Stimulated activated CD8-positive, alpha-beta memory T cell treated with anti-CD3 and anti-CD28 coated beads, Interleukin-12 subunit alpha, Interleukin-12 subunit beta, amount 100 ng/mL, for 24 hours (primary cell): ENCODE measurements around the gene SSTR5.
"Not testable (repeated sequence)": the region's sequence is repeated elsewhere in the genome, so short reads cannot be mapped to it uniquely, and the experiment has no call there.

Source experiments
- DNase-seq: peaks from one replicate; pipeline ENCODE4 v3.0.0-alpha.2; 2020; ENCODE audit errors: extremely low read depth

The SSTR5 gene

DNA sequence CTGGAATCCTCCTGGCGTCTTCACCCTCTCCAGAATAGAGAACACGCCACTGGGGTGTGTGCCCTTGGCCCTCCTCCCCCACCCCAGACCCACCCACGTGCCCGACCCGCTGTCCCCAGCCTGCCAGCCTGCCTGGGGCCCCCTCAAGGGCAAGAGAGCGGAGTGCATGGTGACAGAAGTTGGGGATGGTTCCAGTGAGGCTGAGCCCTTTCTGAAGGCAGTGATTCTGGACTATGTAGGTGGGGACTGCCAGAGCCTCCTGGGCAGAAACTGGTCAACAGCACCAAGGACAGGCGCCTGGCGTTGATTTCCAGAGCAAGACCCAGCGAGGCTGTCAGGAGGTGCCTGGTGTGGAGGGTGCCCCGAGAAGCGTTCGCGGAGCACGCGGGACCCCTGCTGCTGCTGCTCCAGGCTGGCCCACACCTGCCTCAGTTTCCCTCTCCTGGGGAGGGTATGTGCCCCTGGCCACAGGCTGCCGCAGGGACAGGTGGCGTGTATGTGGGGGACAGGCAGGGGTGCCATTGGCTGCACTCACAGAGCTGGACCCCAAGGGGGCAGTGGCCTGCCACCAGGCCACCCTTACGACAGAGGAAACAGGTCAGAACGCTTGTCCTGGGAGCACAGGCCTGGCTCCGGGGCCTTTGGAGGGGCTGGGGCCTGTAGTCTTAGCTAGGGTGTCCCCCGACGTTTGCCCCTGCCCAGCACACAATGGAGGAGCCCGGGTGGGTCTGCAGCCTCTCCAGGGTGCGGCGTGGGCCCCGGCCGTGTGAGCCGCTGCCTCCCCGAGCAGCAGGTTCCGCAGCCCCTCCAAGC is 1.2 kb downstream of the SSTR5 start:
- DNase-seq, result no peak

DNA sequence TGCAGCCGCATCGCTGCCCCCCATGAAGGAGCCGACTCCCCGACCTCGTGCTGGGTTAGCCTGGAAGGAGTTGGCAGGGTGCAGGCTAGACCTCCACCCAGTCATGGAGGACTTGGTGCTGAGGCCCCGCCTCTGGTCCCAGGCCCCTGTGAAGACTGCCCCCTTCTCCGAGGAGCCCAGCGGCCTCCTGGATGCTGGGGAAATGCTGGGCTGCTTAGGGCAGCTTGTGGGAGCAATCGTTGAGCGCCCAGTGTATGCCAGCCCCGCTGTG is 1.8 kb downstream of the SSTR5 start:
- no peak for DNase-seq

DNA sequence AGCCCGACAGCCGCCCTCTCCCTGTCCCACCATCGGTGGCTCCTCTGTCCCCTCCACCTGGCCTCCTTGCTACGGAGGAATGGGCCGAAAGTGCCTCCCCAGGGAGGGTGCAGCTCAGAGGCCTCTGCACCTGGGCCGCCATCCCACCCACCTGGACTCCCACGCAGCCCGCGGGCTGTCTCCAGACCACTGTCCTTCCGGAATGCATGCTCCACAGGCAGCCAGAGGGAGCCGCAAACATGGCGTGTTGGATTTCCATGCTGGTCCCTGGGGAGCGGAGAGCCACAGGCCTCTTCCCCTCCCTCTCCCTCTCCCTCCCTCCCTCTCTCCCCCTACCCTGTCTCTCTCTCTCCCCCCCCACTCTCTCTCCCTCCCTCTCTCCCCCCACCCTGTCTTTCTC is 3.0 kb downstream of the SSTR5 start:
- DNase-seq, result no peak

DNA sequence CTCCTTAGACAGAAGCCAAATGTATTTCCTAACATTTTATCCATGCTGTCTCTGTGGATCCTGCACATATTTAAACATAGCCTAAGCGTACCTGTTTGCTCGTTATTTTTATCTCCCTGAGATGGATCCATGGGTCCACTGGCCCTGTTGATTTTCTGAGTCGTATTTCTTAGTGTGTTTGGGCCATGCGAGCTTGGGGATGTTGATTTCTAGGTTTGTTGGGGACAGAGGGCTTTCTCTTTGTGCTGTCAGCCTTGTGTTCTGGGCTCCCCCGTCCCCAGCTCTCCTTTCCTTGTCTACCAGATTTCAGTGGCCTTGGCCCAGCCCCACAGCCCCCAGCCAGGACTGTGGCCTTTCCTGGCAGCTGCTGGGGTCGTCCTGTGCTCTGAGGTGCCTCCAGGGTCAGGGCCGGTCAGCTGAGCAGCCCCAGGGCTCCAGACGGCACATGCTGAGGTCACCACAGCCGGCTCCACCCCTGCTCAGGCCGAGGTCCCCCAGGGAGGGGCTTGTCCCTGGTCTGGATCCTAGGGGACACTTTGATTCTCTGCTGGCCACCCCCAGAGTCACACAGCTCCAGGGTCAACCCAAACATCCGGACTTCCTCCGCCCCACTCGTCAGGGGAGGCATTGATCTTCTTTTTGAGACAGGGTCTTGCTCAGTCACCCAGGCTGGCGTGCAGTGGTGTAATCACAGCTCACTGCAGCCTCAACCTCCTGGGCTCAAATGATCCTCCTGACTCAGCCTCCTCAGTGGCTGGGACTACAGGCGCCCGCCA is 4.4 kb downstream of the SSTR5 start:
- no peak for DNase-seq

DNA sequence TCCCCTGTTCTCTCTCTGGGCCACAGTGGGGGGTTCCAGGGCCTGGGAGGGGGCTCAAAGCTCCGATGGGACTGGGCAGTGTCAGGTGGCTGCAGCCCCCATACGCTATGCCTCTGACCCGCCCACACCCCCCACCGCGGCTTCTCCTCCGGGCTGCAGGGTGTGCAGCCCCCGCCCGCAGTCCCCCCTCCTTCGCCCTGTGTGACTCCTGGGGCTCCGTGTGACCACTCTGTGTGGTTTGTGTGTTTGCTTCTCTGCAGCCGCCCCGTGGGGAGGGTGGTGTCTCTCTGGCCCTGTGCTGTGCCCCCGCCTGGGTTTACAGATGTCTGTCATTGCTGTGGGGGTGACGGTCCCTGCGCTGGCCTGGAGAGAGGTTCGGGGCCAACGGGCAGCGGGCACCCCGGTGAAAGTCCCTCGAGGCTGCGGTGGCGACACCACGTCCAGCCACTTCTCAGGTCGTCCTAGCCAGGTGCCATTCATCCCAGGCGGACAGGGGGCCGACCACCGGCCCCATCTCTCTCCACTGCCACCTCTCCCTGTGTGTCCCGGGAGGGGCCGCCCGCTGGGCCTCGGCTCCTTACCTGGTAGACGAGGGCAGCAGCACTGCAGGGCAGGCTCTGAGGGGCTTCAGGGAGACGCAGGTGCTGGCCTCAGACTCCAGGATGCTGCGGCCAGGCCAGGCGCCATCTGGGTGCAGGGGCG is 5.5 kb downstream of the SSTR5 start:
- no peak for DNase-seq

DNA sequence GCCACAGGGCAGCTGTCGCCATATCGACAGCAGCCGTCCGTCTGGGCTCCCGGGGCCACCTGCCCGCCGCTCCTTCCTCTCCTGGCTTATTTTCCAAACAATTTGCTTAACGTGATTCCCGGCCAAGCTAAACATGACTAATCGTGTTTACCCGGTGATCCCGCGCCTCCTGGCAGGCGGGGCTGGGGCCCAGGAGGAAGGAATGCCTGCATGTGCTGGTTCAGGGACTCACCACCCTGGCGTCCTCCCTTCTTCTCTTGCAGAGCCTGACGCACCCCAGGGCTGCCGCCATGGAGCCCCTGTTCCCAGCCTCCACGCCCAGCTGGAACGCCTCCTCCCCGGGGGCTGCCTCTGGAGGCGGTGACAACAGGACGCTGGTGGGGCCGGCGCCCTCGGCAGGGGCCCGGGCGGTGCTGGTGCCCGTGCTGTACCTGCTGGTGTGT is 6.1 kb downstream of the SSTR5 start:
- no peak for DNase-seq

DNA sequence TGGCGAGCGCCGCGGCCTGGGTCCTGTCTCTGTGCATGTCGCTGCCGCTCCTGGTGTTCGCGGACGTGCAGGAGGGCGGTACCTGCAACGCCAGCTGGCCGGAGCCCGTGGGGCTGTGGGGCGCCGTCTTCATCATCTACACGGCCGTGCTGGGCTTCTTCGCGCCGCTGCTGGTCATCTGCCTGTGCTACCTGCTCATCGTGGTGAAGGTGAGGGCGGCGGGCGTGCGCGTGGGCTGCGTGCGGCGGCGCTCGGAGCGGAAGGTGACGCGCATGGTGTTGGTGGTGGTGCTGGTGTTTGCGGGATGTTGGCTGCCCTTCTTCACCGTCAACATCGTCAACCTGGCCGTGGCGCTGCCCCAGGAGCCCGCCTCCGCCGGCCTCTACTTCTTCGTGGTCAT is 6.8 kb downstream of the SSTR5 start:
- no peak for DNase-seq

DNA sequence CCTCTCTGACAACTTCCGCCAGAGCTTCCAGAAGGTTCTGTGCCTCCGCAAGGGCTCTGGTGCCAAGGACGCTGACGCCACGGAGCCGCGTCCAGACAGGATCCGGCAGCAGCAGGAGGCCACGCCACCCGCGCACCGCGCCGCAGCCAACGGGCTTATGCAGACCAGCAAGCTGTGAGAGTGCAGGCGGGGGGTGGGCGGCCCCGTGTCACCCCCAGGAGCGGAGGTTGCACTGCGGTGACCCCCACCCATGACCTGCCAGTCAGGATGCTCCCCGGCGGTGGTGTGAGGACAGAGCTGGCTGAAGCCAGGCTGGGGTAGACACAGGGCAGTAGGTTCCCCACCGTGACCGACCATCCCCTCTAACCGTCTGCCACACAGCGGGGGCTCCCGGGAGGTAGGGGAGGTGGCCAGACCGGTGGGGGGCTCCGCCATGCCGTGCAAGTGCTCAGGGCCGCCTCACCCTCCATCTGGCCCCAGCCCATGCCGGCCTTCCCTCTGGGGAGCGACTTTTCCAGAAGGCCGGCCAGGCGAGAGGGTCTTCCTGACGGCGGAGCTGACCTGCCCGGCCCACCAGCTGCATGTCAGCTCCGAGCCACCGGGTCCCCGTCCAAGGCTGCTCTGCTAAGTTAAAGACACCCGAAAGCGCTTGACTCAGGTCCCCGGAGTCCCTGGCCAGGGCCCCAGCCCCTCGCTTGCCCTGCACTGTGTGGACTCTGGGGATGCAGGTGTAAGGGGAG is 7.4 kb downstream of the SSTR5 start:
- no peak for DNase-seq

DNA sequence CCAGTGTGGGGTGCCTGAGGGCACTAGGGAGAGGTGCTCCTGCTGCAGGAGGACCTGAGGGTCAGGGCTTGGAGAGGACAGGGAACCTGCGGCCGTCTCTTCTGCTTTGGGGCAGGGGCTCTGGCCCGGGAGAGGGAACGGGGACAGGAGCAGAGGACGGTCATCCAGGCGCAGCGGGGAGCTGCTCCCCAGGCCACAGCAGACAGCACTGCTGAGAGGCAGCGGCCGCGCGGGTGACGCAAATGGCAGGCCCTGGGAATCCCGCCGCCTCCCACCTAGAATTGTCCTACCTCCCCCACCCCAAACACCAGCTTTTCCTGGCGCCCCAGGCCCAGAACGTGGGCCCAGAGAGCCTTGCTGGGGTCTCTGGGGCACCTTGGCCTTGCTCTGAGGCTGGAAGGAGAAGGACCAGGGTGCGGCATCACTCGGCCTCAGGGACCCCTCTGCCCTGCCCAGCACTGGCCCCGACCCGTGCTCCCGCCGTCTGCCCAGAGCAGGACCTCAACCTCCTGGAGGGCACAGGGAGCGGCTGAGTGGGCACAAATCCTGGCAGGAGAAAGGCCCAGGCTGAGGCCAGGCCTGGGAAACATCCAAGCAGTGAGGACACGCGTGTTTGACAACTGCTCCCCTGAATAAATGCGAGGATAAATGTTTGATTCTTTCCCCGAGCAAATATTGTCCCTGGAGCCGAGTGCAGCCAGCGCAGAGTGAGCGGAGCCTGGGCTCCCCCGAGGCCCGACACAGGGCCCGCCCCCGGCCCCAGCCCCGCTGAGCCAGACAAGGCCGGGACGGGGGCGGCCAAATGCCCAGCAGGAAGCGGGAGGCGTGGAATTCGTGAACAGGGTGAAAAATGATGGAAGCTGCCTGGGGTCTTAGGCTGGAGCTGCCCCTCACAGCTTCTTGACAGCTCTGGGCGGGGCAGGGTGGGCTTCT is 8.5 kb downstream of the SSTR5 start:
- no peak for DNase-seq

DNA sequence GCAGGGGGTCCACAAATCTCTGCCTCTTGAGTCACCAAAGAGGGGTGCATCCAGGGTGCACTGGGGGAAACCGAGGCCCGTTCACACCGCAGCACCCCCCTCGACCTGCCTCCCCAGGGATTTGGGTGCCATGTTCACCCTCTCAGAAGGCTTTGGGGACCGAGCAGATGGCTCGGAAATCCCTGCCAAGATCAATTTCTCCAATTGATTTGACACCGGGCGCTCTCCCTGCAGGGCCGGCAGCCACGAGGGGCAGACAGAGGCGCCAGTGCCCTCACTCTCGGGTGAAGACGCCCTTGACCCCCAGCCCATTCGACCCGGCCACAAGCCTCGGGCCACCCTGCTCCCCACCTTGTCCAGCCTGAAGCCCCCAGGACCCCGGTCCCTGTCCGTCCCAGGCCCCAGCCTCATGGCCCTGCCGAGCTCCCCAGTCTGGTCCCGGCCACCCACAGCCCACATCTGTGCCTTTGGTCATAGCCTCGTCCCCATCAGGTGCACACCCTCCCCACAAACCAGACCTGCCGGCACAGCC is 9.3 kb downstream of the SSTR5 start:
- no peak for DNase-seq

DNA sequence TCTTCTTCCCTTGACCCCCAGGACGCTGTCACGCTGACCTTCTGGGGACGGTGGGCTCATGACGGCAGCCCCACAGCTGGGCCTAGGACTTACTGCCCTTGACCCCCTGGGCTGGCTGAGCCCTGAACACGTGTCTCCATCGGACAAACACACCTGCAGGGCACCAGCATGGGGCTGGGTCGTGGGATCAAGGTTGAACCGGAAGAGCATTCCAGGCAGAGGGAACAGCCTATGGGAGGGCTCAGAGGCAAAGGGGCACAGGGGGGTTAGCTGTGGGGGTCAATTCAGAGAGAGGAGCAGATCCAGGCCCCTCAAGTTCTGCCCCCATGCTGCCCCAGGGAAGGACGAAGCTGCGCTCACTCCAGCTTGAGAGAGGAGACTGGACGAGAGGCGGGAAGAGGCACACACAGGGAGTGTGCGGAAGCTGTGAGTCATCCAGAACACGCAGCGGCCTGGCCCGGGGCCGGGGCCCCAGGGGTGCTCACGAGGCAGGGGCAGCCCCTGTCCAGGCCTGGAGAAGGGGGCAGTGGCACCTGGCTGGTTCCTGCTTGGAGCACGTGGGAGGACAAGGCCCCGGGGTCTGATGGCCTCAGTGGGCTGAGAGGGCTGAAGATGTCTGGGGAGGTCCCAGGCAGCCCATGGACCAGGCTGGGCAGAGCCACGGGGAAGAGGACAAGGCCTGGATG is 9.9 kb downstream of the SSTR5 start:
- no peak for DNase-seq

DNA sequence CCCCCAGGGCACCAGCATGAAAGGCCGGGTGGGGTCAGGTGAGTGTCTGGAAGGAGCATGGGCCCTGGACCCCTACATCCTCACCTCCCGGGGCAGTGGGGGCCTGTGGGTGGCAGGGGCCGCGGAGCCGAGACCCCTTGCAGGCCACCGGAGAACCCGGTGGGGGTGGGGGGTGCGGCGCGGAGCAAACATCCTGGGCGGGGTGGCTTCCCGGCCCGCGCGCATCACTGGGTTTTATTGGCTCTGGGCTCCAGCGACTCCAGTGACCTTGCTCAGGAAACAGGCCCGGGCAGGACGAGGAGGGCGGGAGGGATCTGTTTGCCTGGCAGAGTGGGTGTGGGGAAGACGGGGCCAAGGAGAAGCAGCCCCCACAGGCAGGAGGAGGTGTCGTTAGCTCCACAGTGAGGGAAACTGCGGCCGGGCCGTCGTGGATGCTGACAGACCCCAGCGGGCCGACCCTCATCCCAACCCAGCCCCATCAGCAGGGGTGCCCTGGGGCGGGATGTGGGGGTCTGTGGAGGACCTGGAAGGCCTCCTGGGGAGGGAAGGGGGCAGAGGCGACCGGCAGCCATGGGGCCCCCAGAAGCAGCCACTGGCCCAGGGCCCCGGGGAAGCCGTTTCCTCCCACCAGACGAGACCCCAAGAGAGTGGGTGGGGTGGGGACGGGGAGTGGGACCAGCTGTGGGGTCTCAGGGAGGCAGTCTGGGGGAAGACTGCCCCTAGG is 10.6 kb downstream of the SSTR5 start:
- no peak for DNase-seq

DNA sequence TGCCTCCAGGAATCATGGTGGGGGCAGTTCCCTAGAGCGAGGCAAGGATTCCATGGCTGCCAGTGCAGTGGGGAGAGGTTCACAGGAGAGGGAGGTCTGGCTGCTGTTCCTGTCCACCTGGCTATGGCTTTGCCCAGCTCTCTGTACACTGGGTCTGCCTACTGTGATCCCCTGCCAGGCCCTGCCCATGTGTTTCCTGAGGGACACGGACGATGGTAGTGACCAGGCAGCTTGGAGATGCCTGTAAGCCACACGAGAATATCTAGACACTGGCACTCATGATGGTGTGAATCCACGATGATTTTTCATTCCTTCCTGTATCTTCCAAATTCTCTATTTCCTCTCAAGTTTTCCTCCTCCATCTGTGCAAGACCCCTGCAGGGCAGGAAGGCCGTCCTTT is 12.4 kb downstream of the SSTR5 start:
- no peak for DNase-seq

DNA sequence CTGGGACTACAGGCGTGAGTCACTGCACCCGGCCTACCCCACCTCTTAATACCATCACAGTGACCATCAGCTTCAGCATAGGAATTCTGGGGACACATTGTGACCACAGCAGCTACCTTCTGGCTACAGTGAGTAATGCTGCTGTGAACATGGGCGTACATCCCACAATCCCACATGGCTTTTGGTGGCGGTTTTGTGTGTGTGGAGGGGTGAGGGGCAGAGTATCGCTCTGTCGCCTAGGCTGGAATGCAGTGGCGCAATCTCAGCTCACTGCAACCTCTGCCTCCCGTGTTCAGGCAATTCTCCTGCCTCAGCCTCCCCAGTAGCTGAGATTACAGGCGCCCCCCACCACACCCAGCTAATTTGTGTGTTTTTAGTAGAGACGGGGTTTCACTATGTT is 13.9 kb downstream of the SSTR5 start:
- DNase-seq, result not testable (repeated sequence)

DNA sequence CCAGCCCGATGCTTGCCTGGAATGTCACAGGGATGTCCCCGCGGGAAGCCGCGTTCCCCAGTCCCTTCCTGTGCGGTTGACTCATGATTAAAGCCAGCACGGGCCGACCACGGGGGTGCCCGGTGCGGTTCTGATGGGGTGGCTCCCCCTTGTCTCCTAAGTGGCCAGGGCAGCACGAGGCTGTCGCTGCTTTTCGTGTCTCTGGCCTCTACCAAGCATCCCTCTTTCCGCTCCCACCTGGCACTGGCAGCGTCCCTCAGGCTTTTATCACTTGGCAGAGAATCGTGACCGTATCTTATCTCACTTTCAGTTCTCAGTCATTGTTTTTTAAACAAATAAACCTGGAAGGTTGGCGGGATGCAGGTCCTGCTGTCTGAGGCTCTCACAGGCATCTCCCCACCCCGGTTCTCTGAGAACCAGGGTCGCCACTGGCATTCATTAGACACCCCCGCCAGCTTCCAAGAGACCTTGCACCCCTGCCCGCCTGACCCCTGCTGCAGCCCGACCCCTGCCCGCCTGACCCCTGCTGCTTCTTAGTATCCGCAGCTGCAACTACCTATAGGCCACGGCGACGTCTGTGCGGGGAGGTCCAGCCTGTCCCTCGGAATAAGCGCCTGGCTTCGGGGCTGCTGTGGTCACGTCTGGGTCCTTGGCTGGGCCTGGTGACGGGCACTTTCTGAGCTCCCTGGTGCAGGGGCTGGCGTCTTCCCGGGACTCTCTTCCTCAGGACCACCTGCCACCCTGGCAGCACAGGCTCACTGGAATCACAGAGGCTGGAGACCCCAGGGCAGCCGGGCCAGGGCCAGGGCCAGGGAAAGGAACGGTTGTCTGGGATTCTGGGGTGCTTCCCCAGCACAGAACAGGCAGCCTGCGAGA is 16.0 kb downstream of the SSTR5 start:
- no peak for DNase-seq

DNA sequence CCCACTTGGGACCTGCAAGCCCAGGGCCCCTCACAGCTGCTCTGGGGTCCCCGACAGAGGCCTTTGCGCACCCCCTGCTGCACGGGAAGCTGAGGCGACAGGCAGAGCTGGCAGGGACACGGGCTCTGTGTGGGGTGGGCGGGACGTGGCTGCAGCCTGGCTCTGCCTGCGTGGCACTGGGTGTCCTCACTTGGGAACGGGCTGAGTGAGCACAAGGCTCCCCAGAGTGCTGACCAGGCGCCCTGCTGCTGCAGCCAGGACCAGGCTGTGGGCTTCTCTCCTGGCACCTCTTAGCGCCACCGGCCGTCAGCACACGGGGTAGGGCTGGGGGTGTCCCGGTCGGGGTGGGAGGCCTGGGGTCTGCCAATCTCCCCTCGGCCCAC is 16.9 kb downstream of the SSTR5 start:
- DNase-seq, result no peak

DNA sequence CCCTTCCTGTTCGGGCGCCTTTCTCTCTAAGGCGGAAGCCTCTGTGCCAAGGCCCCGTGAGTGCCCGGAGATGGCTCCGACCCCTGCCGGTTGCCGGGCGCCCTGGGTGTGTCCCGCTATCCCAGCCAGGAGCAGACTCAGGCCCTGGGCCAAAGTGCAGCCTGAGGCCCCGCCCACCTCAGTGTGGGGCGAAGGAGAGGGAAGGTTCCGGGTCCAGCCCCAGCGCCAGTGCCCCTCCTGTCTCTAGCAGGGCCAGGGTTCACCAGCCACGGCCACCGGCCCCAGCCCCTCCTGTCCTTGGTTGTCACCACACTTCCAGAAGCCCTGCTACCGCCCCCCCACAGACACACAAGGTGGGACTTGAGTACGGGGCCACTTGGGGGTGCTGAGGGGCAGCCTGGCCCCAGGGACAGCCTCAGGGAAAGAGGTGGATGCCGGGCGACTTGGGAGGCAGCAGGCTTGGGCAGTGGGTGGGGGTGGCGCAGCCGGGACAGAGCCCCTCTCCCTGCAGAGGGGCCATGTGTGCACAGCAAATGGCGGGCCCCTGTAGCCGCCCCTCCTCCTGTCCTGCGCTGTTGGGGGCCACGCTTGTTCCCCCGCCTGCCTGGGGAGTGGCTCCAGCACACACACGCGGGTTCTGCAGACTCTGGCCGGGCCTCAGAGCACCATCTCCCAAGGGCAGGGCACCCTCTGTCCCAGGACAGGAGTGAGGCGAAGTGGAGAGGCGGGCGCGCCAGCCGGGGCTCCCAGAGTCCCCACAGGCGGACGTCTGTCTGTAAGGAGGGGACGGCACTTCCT is 17.5 kb downstream of the SSTR5 start:
- DNase-seq, result no peak
